Esophagus squamous epithelium (tissue), 5 donors: ENCODE measurements around the gene ENPP3. TPM values are rescaled to one million over a fixed set of nuclear protein-coding genes. Genes with fewer than 3 reads are reported as not detected.

Source experiments
- DNase-seq: peaks from one replicate; lab custom pipeline; 2025; lab: John Stamatoyannopoulos, UW
- H3K27ac ChIP-seq, 4 donors: fragments of 200-600 bp; sonication (generic); one replicate each; pipeline ENCODE4 v1.5.1; 2016 to 2019; ENCODE audit warnings: mild to moderate bottlenecking in 1 of 4
- H3K27me3 ChIP-seq, 4 donors: fragments of 200-600 bp; sonication (generic); 1 replicate in 3 of 4; 2 replicates in 1 of 4; pipeline versions ENCODE4 v1.5.1 to v1.6.0; 2017 to 2021; ENCODE audit warnings: antibody characterized with exemption in 1 of 4
- H3K36me3 ChIP-seq, 3 donors: fragments of 200-600 bp; sonication (generic); one replicate each; pipeline ENCODE4 v1.5.1; 2016 to 2019
- H3K4me1 ChIP-seq, 3 donors: fragments of 200-600 bp; sonication (generic); one replicate each; pipeline ENCODE4 v1.5.1; 2017 to 2019
- H3K4me3 ChIP-seq, 4 donors: fragments of 200-600 bp; sonication (generic); 1 replicate in 3 of 4; 2 replicates in 1 of 4; pipeline ENCODE4 v1.5.1; 2016 to 2019; ENCODE audit warnings: mild to moderate bottlenecking in 2 of 4, moderate library complexity in 1 of 4
- H3K9me3 ChIP-seq, 3 donors: fragments of 200-600 bp; sonication (generic); one replicate each; pipeline ENCODE4 v1.5.1; 2016 to 2019
- POLR2A ChIP-seq, 4 donors: fragments of 450-650 bp; IDR thresholded peaks; one replicate each; pipeline ENCODE4 v1.6.1; 2017; ENCODE audit warnings: antibody characterized with exemption in 4 of 4, mild to moderate bottlenecking in 4 of 4, moderate library complexity in 3 of 4
- WGBS, 2 donors: methylation state at CpG; one replicate each; pipeline ENCODE4 v1.1.5; 2018; 5-methylcytosine and 5-hydroxymethylcytosine counted together
- intact Hi-C: fragments of 100-400 bp; cut with DNase I; formaldehyde crosslinking; loops from one replicate; pipeline ENCODE4 v1.15.0; 2022
- small RNA-seq, 4 donors: library from RNA; depleted of rRNA; stranded (forward); fragments of <200 nt; gene quantifications; one replicate each; pipeline ENCODE3, GENCODE V24; 2016
- total RNA-seq, 4 donors: library from RNA; depleted of rRNA; stranded (reverse); fragments of >200 nt; gene quantifications; one replicate each; pipeline ENCODE4 v1.1.0, GENCODE V29; 2016
- TF ChIP-seq, protein P1 (sequence below), 6 experiments: fragments of 450-650 bp in 4 of 6; fragments of 200-600 bp in 2 of 6; sonication (generic) in 2 of 6; IDR thresholded peaks; one replicate each; pipeline ENCODE4 v1.5.1; 2016 to 2019; ENCODE audit warnings: antibody characterized with exemption in 6 of 6, mild to moderate bottlenecking in 4 of 6, moderate library complexity in 4 of 6
- donor health status: DM: yes; HTN: yes; CAD: no.

The ENPP3 gene
- total RNA-seq, 4 donors from 2014 or later: 0.06 to 2.3 (median 0.17) TPM

GRCh38 chr6:131789219-131789618, 152.1 kb downstream of the ENPP3 start:
- no peak overlapping the region for H3K27ac ChIP-seq
- 16 to 17% methylated on average over 1 of the region's 1 CpG for WGBS, 2 donors

GRCh38 chr6:131791476-131791875, 154.4 kb downstream of the ENPP3 start:
- TF ChIP-seq, protein P1, sequence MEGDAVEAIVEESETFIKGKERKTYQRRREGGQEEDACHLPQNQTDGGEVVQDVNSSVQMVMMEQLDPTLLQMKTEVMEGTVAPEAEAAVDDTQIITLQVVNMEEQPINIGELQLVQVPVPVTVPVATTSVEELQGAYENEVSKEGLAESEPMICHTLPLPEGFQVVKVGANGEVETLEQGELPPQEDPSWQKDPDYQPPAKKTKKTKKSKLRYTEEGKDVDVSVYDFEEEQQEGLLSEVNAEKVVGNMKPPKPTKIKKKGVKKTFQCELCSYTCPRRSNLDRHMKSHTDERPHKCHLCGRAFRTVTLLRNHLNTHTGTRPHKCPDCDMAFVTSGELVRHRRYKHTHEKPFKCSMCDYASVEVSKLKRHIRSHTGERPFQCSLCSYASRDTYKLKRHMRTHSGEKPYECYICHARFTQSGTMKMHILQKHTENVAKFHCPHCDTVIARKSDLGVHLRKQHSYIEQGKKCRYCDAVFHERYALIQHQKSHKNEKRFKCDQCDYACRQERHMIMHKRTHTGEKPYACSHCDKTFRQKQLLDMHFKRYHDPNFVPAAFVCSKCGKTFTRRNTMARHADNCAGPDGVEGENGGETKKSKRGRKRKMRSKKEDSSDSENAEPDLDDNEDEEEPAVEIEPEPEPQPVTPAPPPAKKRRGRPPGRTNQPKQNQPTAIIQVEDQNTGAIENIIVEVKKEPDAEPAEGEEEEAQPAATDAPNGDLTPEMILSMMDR (IDR thresholded peaks at IDR 0.05): no peak
- TF ChIP-seq POLR2A (IDR thresholded peaks at IDR 0.05): no peak
- intact Hi-C loops: no loop called here
- Histone ChIP-seq H3K36me3 (no peaks in the 10 kb centered on the region), H3K27ac (no peak overlapping the region), H3K9me3 (no peaks in the 10 kb centered on the region), H3K27me3 (no peaks in the 10 kb centered on the region), H3K4me1 (peaks cover 0 to 6% (median 0%) of the 10 kb centered on the region in 3 donors), H3K4me3 (no peak overlapping the region)
- DNase-seq: no peak
- 45 to 51% methylated on average over 5 of the region's 5 CpGs for whole genome bisulfite sequencing, 2 donors

More at GRCh38 chr6:131789219-131789618, 152.1 kb downstream of the ENPP3 start:
- TF ChIP-seq, protein P1 (IDR thresholded peaks at IDR 0.05): no peak
- no peak for TF ChIP-seq POLR2A (IDR thresholded peaks at IDR 0.05)
- intact Hi-C loops: no loop called here
- no peaks in the 10 kb centered on the region for H3K36me3 ChIP-seq
- no peak overlapping the region for H3K4me3 ChIP-seq
- no peak for DNase-seq
- H3K27me3 ChIP-seq: peaks cover 0 to 5% (median 0%) of the 10 kb centered on the region in 4 donors
- H3K9me3 ChIP-seq: no peaks in the 10 kb centered on the region
- H3K4me1 ChIP-seq: peaks cover 0 to 6% (median 0%) of the 10 kb centered on the region in 3 donors

- 82 to 90% methylated on average over 6 of the region's 6 CpGs for WGBS, 2 donors
Observed at GRCh38 chr6:131792091-131792496, 155.0 kb downstream of the ENPP3 start.

GRCh38 chr6:131795366-131795765, 158.3 kb downstream of the ENPP3 start:
- no peak for DNase-seq
- Histone ChIP-seq H3K9me3 (no peaks in the 10 kb centered on the region), H3K4me1 (no peaks in the 10 kb centered on the region), H3K36me3 (no peaks in the 10 kb centered on the region), H3K4me3 (no peak overlapping the region), H3K27me3 (peaks cover 0 to 15% (median 0%) of the 10 kb centered on the region in 4 donors), H3K27ac (no peak overlapping the region)
- TF ChIP-seq, protein P1 (IDR thresholded peaks at IDR 0.05): no peak
- no peak for TF ChIP-seq POLR2A (IDR thresholded peaks at IDR 0.05)
- 57 to 75% methylated on average over 1 to 2 of the region's 2 CpGs for WGBS, 2 donors
- intact Hi-C loops: no loop called here

More at GRCh38 chr6:131792091-131792496, 155.0 kb downstream of the ENPP3 start:
- TF ChIP-seq, protein P1 (IDR thresholded peaks at IDR 0.05): no peak
- no peak for TF ChIP-seq POLR2A (IDR thresholded peaks at IDR 0.05)
- H3K9me3 ChIP-seq: no peaks in the 10 kb centered on the region
- no peak for DNase-seq
- no peak overlapping the region for H3K4me3 ChIP-seq
- peaks cover 0 to 6% (median 0%) of the 10 kb centered on the region in 3 donors for H3K4me1 ChIP-seq
- no peak overlapping the region for H3K27ac ChIP-seq
- peaks cover 0 to 5% (median 0%) of the 10 kb centered on the region in 4 donors for H3K27me3 ChIP-seq
- no peaks in the 10 kb centered on the region for H3K36me3 ChIP-seq
- intact Hi-C loops: no loop called here

Small RNA genes within 50 kb of the gene (small RNA-seq; reads per million reads assigned to genes)
- gene MIR548H5: 0 reads per million in 4 donors
- gene RNU4-18P: 0 reads per million in 4 donors

Other genes starting within 250 kb of the ENPP3 start
- 1 to 10 TPM in 1 of 4 donors, under 1 TPM in 1, not detected in 2; 0.19 to 2.7 TPM for gene ARG1, start 64.1 kb upstream of the ENPP3 start, total RNA-seq
- gene MED23, start 9.1 kb upstream of the ENPP3 start, total RNA-seq: 10 to 100 TPM; 12.2 to 31.9 (median 20.1) TPM
- gene OR2A4, start 64.1 kb downstream of the ENPP3 start, total RNA-seq: under 1 TPM in 1 of 4 donors, not detected in 3; 0.57 TPM
- gene CTAGE9, start 73.7 kb downstream of the ENPP3 start, total RNA-seq: not detected
- 10 to 100 TPM in 1 of 4 donors, 1 to 10 TPM in 2, under 1 TPM in 1; 0.76 to 12.6 (median 3.2) TPM for gene ENPP1, start 170.7 kb downstream of the ENPP3 start, total RNA-seq